CD1c-positive myeloid dendritic cell (primary cell): ENCODE data around the gene JAML.

Experiments used
- DNase-seq: peaks from one replicate; pipeline ENCODE4 v3.0.0-alpha.2; 2016; ENCODE audit errors: extremely low spot score

Gene JAML

GRCh38 chr11:118168751-118169150 is 56.1 kb downstream of the JAML start:
- DNase-seq = no peak

GRCh38 chr11:118168316-118168715 is 56.5 kb downstream of the JAML start:
- no peak for DNase-seq

- DNase-seq = no peak
Observed at GRCh38 chr11:118167906-118168305, 56.9 kb downstream of the JAML start.

- DNase-seq = no peak
Observed at GRCh38 chr11:118167253-118167652, 57.6 kb downstream of the JAML start.

- DNase-seq = no peak
Observed at GRCh38 chr11:118166641-118167040, 58.2 kb downstream of the JAML start.

GRCh38 chr11:118164885-118165284 is 59.9 kb downstream of the JAML start:
- no peak for DNase-seq

GRCh38 chr11:118163494-118163893 is 61.3 kb downstream of the JAML start:
- no peak for DNase-seq

- no peak for DNase-seq
Observed at GRCh38 chr11:118162846-118163245, 62.0 kb downstream of the JAML start.

- no peak for DNase-seq
Observed at GRCh38 chr11:118161786-118162185, 63.0 kb downstream of the JAML start.

- DNase-seq = no peak
Observed at GRCh38 chr11:118157186-118157895, 67.5 kb downstream of the JAML start.

GRCh38 chr11:118156531-118157185 is 68.2 kb downstream of the JAML start:
- no peak for DNase-seq

- peak; percentile 11 for DNase-seq
Observed at GRCh38 chr11:118155776-118156530, 68.9 kb downstream of the JAML start.

- no peak for DNase-seq
Observed at GRCh38 chr11:118154641-118155040, 70.2 kb downstream of the JAML start.

GRCh38 chr11:118153976-118154375 is 70.8 kb downstream of the JAML start:
- no peak for DNase-seq

- no peak for DNase-seq
Observed at GRCh38 chr11:118153516-118153915, 71.3 kb downstream of the JAML start.

GRCh38 chr11:118152552-118153471 is 72.0 kb downstream of the JAML start, which contains the start of gene SCN4B:
TSS of gene SCN4B (minus strand) at chr11:118152823. CDS start at chr11:118152673, 150 bp downstream.
- peak; percentile 50 for DNase-seq

- DNase-seq = no peak
Observed at GRCh38 chr11:118152020-118152551, 72.7 kb downstream of the JAML start.

GRCh38 chr11:118151431-118151830 is 73.4 kb downstream of the JAML start:
- DNase-seq = no peak

GRCh38 chr11:118149493-118149892 is 75.3 kb downstream of the JAML start:
- no peak for DNase-seq

GRCh38 chr11:118148856-118149255 is 76.0 kb downstream of the JAML start:
- DNase-seq = no peak

GRCh38 chr11:118148240-118148639 is 76.6 kb downstream of the JAML start:
- DNase-seq = no peak
